Activated CD4-positive, alpha-beta T cell treated with anti-CD3 and anti-CD28 coated beads for 48 hours (primary cell): ENCODE data around the gene WSCD1.
A peak's percentile ranks its signal among the peaks of the same experiment; 100 is the strongest.

ENCODE experiments used
- DNase-seq: peaks from one replicate; pipeline ENCODE4 v3.0.0-alpha.2; 2020

Gene WSCD1

GRCh38 chr17:6064868-6065267 lies 5.3 kb upstream of the WSCD1 start:
- no peak for DNase-seq

GRCh38 chr17:6065351-6065750 lies 4.8 kb upstream of the WSCD1 start:
- no peak for DNase-seq

GRCh38 chr17:6066183-6066948 lies 3.8 kb upstream of the WSCD1 start:
- no peak for DNase-seq

DNA sequence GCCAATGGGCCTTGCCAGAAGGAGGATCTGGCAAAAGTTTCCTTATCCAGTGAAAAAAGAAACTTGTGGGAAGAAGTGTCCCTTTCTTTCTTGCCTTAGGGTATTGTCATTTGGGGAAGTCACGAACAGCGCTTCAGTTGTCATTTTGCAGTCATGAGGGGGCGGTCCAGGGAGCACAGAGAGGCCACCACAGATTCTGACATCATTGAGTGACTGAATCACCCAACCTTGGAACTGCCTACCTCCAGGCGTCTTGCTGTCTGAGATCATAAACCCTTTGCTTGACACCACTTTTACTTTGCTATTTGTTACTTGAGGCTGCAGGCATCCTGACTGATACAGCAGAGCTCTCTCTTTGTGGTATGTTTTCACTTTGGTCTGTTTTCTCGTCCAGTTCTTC lies 3.1 kb upstream of the WSCD1 start:
- peak; percentile 16 for DNase-seq

DNA sequence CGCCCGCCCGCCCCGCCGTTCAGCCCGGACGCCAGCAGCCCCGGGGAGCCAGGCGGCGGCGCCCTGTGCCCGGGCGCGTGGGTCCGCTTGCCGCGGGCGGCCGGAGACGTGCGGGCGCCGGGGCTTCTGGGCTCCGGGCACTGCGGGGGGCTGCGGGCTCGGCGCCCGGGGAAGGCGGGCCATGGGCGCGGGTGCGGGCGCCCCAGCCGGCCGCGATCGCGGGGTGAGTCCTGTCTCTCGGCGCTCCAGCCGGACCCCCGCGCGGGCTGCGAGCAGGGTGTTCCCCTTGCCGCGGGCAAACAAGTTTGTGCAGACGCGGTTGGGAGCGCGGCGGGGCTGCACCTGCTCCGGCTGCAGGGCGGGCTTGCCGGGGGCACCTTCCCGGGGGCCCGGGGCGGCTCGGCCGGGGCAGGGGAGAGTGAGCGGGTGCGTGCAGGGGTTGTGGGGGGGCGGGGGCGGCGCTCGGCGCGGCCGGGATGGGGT lies 292 bp downstream of the WSCD1 start:
- DNase-seq, result no peak

- no peak for DNase-seq
Measured at GRCh38 chr17:6070913-6071511, 833 bp downstream of the WSCD1 start.

GRCh38 chr17:6071528-6072065 lies 1.4 kb downstream of the WSCD1 start:
- DNase-seq, result no peak

DNA sequence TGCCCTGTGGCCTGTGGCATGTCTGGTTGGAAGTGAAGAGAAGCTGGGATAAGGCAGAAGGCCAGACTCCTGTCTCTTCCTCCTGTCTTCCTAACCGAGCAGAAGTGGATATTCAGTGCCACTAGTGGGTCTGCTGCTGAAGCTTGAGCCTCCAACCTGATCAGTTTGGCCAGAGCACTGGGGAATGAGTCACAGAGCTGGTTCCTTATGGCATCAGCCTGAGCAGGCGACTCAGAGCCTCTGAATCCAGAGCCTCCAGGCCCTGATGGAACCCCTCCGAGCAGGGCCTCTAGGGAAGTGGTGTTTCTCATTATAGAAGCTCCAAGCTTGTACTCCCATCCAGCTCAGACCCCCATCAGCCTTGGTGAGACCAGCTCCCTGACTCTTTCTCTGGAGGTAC lies 2.0 kb downstream of the WSCD1 start:
- DNase-seq, result no peak

DNA sequence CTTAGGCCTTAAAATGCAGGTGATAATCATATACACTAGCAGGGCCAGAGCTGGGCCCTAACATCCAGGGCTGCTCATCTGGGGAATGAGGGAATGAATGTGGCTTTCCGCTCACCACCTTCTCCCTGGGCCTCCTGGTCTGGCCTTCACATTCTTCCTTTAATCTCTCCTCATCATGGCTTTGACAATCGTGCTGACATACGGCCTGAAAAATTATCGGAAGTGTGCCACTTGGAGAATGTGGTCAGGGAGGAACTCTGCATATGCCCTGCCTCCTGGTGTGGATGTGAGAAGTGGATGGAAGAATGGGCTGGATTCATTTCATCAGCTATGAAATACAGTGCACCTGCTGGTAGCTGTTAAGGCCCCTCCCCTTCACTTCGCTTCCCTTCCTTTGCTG lies 2.4 kb downstream of the WSCD1 start:
- DNase-seq, result no peak

GRCh38 chr17:6073620-6074019 lies 3.4 kb downstream of the WSCD1 start:
- no peak for DNase-seq

- DNase-seq, result no peak
Measured at GRCh38 chr17:6075050-6075449, 4.9 kb downstream of the WSCD1 start.

DNA sequence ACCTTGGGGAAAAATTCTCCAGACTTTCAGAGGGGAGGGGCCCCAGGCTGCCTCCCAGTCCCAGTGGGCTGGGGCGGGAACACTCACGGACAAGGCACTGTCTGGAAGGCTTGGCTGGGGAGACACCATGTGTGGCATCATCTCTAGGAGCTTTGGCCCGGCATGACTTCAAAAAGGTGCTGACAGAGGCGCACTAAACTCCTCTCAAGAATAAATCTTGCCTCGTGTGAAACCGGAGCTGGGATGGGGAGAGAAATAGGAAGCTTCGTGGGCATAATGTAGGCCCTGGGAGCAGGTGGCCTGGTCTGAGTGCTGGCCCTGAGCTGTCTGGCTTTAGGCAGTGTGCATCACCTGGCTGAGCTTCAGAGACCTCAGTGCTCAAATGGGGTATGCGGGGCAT lies 5.7 kb downstream of the WSCD1 start:
- no peak for DNase-seq

GRCh38 chr17:6077752-6078151 lies 7.6 kb downstream of the WSCD1 start:
- DNase-seq, result no peak

- no peak for DNase-seq
Measured at GRCh38 chr17:6078458-6078871, 8.3 kb downstream of the WSCD1 start.

GRCh38 chr17:6079155-6079888 lies 9.1 kb downstream of the WSCD1 start:
- DNase-seq, result no peak

DNA sequence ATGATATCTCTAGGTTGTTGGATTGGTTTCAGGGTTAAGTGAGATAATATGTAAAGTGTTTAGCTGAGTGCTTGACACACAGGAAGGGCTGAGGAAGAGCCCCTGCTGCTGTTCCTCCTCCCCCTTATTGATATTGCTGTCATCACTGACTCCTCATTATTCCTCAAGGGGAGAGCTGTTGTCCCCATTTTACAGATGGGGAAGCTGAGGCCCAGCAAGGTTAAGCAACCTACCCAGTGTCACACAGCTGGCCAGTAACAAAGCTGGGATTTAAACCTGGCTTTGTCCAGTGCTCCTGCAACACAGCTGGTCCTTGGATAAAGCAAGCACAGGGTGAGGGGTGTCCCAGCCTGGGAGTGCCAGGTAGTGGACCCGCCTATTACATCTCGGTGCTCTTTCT lies 9.8 kb downstream of the WSCD1 start:
- no peak for DNase-seq

- DNase-seq, result no peak
Measured at GRCh38 chr17:6080711-6081430, 10.7 kb downstream of the WSCD1 start.

GRCh38 chr17:6082335-6082734 lies 12.2 kb downstream of the WSCD1 start:
- no peak for DNase-seq

GRCh38 chr17:6084311-6085161 lies 14.4 kb downstream of the WSCD1 start:
- DNase-seq, result no peak

GRCh38 chr17:6085812-6086211 lies 15.6 kb downstream of the WSCD1 start:
- no peak for DNase-seq

DNA sequence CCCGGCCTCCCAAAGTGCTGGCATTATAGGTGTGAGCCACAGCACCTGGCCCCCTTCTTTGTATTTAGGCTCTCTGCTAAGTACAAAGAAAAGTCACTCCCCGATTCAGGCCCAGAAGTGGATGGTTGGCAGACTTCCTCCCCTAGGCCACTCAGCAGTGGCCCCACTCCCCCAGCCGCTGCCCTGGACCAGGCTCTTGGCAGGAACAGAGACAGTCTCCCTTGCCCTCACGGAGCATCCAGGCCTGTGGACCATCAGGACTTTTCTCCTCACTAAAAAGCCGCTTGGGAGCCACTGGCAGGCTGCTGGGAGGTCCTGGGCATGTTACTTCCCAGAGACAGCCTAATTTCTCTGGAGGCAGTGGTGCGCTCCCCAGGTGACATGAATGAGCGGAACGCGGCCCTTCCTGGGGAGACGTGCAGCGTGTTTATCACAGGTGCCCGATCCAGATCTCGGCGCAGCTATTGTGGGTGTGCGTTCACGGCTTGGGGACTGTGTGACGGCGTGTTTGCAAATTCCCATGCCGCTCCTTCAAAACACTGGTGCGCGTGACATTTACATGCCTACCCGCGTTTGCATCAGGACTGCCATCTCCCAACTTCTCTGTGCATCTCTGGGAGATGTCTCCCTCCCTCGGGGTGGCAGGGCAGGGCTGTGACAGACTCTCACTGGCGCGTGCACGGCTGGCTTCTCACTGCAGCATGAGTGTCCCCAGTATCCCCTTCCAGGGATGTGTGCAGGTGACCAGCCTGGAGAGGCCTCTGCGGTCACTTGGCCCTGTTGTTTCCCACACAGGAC lies 16.6 kb downstream of the WSCD1 start:
- no peak for DNase-seq
